ENCODE results near the gene HDAC4.

The HDAC4 gene

DNA sequence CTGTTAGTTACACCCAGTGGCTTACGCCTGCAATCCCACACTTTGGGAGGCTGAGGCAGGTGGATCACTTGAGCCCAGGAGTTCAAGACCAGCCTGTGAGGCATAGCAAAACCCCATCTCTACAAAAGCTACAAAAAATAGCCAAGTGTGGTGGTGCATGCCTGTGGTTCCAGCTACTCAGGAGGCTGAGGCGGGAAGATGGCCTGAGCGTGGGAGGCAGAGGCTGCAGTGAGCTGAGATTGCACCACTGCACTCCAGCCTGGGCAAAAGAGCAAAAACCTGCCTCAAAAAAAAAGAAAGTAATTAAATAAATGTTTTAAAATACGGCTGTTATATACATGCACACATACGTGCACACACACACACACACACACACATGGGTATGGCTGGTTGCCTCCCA lies 194.8 kb downstream of the HDAC4 start:
- ATAC-seq (ENCODE audit: low read depth): no peak
- DNase-seq (ENCODE audit: low spot score in 2 of 2): no peak
- H3K27ac Mint-ChIP-seq: no peak overlapping the region

DNA sequence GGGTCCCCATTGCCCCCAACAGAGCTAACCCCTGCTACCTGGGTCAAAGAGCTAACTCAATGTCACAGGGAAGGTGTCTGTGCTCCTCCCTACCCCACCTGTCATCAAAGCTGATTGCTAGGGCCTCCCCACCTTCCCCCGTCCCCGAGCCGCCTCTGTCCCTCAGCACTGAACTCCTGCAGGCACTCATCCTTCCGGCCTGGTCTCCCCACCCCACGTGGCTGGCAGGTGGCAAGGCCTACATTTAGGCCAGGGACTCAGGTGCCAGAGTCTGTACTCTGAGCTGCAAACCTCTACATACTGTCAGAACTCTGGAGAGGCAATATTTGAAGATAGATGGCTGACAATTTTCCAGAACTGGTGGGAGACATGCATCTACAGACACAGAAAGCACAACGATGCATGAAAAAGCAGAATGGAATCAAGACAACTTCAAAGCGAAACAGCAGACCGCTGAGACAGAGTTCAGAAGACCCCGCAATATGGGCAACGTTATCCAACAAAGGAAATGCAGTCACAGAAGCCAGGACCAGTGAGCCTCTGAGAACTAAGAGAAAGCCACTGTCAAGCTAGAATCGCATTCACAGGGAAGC lies 195.8 kb downstream of the HDAC4 start:
- Mint-ChIP-seq H3K9me3 (no peaks in the 10 kb centered on the region), H3K4me3 (no peak overlapping the region), H3K4me1 (peaks cover 7% of the 10 kb centered on the region), H3K36me3 (peaks cover 4% of the 10 kb centered on the region), H3K27me3 (no peaks in the 10 kb centered on the region), H3K27ac (no peak overlapping the region)
- ATAC-seq (ENCODE audit: low read depth) (no peak), DNase-seq (ENCODE audit: low spot score in 2 of 2) (no peak)

More for the DNA sequence above, 194.8 kb downstream of the HDAC4 start:
- H3K4me3 Mint-ChIP-seq: no peak overlapping the region
- H3K27me3 Mint-ChIP-seq: no peaks in the 10 kb centered on the region
- H3K4me1 Mint-ChIP-seq: peaks cover 7% of the 10 kb centered on the region
- no peaks in the 10 kb centered on the region for H3K9me3 Mint-ChIP-seq
- peaks cover 3% of the 10 kb centered on the region for H3K36me3 Mint-ChIP-seq

DNA sequence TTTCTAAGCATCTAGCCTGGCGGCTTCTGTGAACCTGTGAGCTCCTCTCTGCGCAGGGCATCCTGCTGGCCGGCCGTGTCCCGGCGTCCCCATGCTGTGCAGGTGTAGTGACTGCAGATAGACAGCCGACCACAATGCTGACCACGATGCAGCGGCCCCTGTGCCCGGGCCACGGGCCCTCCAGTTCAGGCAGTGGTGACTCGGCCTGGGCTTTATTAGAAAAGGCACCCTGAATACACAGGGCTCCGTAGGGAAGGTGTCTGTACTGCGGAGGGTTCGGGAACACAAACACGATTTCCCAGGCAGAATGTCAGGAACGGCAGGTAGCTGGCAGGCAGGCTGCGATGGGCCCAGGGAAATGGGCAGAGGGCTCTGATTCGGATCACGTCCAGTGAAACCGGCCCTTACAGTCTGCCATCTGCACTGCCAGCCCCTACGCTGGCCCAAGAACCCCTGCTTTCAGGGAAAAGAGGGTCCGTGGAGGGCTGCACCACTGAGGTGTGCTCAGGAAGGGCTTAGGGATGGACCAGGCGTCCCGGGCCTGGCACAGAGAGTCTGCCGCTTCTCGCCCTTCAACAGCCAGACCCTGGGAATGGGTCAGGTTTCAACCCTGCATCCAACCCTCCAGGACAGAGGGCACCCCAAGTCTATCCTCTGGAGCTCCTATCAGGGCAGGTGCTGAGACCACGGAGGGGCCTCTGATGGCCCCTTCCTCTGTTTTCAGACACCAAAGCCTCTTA lies 196.5 kb downstream of the HDAC4 start:
- no peaks in the 10 kb centered on the region for H3K9me3 Mint-ChIP-seq
- no peak overlapping the region for H3K27ac Mint-ChIP-seq
- peaks cover 4% of the 10 kb centered on the region for H3K36me3 Mint-ChIP-seq
- peaks cover 7% of the 10 kb centered on the region for H3K4me1 Mint-ChIP-seq
- no peak for DNase-seq (ENCODE audit: low spot score in 2 of 2)
- no peaks in the 10 kb centered on the region for H3K27me3 Mint-ChIP-seq
- H3K4me3 Mint-ChIP-seq: no peak overlapping the region
- no peak for ATAC-seq (ENCODE audit: low read depth)

DNA sequence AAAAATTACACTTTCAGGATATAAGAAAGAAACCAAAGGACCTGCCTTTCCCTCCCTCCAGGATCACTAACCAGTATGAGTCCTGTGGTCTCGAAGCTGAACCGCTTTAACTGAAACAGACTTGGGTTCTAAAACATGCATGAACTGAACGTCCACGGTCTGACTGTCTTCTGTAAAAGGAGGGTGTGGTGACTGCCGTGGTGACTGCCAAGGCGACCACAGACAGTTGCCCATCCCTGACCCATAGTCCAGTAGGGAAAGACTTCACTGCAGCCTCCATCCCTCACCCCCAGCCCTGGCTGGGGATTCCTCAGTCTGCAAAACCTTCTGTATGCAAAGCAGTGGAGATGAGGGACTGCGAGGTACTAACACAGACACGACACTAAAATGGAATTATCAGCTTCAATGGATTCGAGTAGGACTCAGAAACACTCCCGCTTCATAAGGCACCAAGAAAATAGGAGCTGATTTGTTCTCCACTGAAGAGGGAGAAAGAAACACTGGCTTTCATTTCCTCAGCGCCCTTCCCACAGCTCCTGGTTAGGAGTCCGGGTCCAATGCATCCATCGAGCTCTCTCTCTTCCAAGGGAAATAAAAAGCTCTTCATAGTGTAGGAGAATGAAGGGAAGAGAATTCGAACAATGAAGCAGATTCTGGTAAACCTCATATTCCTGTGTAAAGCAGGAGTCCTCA lies 197.2 kb downstream of the HDAC4 start:
- DNase-seq (ENCODE audit: low spot score in 2 of 2) (no peak), ATAC-seq (ENCODE audit: low read depth) (no peak)
- Mint-ChIP-seq H3K4me1 (peaks cover 7% of the 10 kb centered on the region), H3K27me3 (no peaks in the 10 kb centered on the region), H3K9me3 (no peaks in the 10 kb centered on the region), H3K4me3 (no peak overlapping the region), H3K27ac (no peak overlapping the region), H3K36me3 (peaks cover 4% of the 10 kb centered on the region)

DNA sequence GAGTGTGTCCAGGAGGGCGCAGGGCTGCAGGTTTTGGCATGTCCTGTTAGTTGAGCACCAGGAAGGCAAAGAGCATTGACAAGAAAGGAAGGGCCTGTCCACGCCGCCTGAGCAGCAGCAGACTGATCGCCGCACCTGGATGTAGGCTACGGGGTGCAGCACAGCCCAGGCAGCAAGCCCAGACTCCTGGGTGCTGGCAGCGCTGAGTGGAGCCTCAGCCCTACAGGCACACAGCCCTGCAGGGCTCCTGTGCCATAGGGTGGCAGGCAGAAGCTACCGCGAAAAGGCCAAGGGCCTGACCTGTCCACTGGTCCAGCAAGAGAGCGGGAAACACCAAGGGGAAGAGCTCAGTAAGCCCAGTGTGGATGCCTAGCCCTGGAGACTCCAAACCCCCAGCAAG lies 198.0 kb downstream of the HDAC4 start:
- ATAC-seq (ENCODE audit: low read depth) (no peak), DNase-seq (ENCODE audit: low spot score in 2 of 2) (no peak)

DNA sequence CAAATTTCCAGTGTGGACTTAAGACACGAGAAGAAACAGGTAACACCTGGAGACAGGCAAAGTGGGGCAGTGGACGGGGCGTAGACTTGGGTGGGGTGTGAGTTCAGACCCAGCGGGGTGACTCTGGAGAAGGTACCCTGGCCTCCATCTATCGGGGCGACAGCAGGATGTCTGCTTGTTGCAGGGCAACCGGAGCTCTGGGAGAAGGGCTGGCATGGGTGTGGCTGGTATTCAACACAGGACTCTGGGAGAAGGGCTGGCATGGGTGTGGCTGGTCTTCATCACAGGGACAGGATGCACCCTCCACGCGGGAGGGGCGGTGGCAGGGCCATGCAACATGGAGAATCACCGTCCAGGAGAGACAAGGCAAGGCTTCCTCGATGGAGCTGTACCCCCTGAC lies 198.5 kb downstream of the HDAC4 start:
- H3K27me3 Mint-ChIP-seq: no peaks in the 10 kb centered on the region
- no peak overlapping the region for H3K4me3 Mint-ChIP-seq
- H3K9me3 Mint-ChIP-seq: no peaks in the 10 kb centered on the region
- H3K36me3 Mint-ChIP-seq: peaks cover 11% of the 10 kb centered on the region
- no peak for DNase-seq (ENCODE audit: low spot score in 2 of 2)
- peaks cover 7% of the 10 kb centered on the region for H3K4me1 Mint-ChIP-seq
- no peak overlapping the region for H3K27ac Mint-ChIP-seq
- no peak for ATAC-seq (ENCODE audit: low read depth)

More for the DNA sequence above, 198.0 kb downstream of the HDAC4 start:
- Mint-ChIP-seq H3K9me3 (no peaks in the 10 kb centered on the region), H3K36me3 (peaks cover 7% of the 10 kb centered on the region), H3K4me1 (peaks cover 7% of the 10 kb centered on the region), H3K4me3 (no peak overlapping the region), H3K27me3 (no peaks in the 10 kb centered on the region), H3K27ac (no peak overlapping the region)

DNA sequence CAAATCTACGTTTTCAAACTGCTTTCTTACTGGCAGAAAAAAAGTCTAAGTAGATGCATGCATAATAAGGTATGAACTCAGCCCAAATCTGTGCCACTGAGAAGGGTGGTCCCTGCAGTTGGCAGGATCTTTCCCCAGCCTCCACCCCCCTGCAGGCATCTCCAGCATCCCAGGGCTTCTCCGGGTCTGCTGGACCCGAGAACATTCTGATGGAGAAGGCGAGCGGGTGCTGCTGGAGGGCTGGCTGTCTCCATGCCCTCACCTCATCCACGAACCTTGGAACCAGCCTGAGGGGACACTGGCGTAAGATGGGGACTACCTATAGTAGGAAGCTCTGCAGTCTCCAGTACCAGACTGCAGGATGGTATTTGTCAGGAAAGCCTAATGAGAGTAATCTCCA lies 198.9 kb downstream of the HDAC4 start:
- no peak overlapping the region for H3K27ac Mint-ChIP-seq

DNA sequence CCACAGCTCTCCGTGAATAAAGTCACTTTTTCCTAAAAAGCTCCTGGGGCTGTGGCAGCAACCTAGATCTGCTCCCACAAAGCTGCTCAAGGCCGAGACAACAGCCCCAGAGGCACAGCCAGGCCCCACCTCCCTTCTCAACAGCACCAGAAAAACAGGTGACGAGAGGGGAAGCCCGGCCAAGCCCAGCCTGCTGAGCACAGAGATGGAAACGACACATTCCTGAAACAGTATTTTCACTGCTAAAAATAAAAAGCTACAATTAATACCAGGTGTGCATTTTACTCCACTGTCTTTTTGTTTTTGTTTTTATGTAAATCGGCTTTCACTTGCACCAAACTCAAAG lies 199.3 kb downstream of the HDAC4 start:
- Mint-ChIP-seq H3K27me3 (no peaks in the 10 kb centered on the region), H3K27ac (no peak overlapping the region), H3K36me3 (peaks cover 14% of the 10 kb centered on the region), H3K4me1 (peaks cover 7% of the 10 kb centered on the region), H3K4me3 (no peak overlapping the region), H3K9me3 (no peaks in the 10 kb centered on the region)
- ATAC-seq (ENCODE audit: low read depth) (no peak), DNase-seq (ENCODE audit: low spot score in 2 of 2) (no peak)

More for the DNA sequence above, 198.9 kb downstream of the HDAC4 start:
- Mint-ChIP-seq H3K4me3 (no peak overlapping the region), H3K36me3 (peaks cover 13% of the 10 kb centered on the region), H3K27me3 (no peaks in the 10 kb centered on the region), H3K4me1 (peaks cover 7% of the 10 kb centered on the region), H3K9me3 (no peaks in the 10 kb centered on the region)
- DNase-seq (ENCODE audit: low spot score in 2 of 2) (no peak), ATAC-seq (ENCODE audit: low read depth) (no peak)

DNA sequence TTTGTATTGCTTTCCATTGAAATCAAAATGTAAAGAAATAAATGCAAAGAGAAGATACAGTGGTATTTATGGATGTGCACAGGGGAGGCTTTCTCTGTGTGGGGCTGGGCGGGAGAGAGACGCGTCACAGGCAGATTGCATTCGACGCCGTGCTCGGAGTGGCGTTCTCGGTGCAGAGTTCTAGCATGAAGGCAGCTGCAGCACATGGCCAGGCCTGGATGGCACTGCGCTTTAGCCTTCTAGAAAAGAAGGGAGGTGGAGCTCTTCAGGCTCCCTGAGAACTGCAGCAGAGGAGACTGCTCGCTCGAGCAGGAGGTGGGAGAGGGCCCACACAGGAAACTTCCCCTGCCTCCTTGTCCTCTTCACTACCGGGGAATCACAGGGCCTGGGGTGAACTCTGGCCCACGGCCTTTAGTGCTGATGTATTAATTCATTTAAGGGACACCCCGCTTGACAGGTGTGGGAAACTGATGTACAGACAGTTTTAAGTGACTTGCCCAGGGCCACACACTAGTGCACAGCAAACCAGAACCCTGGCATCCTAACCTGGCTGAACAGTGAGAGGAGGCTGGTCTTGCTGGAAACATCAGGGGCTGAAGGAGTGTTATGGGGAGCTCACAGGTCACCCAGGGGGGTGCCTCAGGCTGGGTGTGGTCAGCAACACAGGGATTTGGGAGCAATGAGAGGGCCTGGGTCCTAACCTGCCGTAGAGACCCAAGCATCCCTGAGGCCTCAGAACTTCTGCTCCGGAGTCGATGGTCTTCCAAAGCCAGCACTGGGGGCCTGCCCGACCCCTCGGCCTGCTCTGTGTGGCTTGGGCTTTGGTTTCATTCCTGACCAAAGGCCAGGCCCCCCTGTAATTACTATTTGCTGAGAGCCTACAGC lies 199.9 kb downstream of the HDAC4 start:
- Mint-ChIP-seq H3K36me3 (peaks cover 17% of the 10 kb centered on the region), H3K4me3 (no peak overlapping the region), H3K9me3 (no peaks in the 10 kb centered on the region), H3K27me3 (no peaks in the 10 kb centered on the region), H3K27ac (no peak overlapping the region), H3K4me1 (peaks cover 7% of the 10 kb centered on the region)
- DNase-seq (ENCODE audit: low spot score in 2 of 2) (no peak), ATAC-seq (ENCODE audit: low read depth) (no peak)

DNA sequence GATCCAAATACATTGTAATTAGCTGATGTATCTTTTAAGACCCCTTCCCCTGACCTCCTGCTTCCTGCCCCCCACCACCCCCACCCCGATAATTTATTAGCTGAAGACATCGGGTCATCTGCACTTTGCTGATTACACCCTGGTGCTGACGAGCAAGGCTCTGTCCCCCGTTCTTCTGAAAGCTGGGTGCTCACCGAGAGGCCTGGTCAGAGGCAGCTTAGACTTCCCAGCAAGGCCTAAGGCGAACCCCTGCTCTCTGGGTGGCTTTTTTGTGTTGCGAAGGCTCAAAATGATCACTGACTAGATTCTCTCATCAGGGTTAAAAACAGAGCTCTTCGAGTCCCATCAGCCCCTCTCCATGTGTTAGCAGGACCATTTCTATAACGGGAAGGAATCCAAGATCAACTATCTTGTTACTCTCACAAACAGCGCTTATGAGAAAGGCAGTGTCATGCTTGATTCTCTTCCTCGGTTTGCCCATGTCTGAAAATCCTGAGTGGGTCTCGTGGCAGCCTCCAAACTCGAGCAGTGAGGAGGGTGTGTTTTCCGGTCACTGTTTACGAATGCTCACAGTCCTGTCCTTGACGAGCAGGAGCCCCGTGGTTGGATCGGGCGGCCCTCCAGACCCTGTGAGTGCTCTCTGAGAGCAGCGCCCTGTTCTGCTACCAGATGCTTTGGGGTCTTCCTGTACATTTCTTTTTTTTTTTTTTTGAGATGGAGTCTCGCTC lies 201.6 kb downstream of the HDAC4 start:
- H3K9me3 Mint-ChIP-seq: no peaks in the 10 kb centered on the region
- H3K27me3 Mint-ChIP-seq: no peaks in the 10 kb centered on the region
- H3K4me1 Mint-ChIP-seq: no peaks in the 10 kb centered on the region
- H3K36me3 Mint-ChIP-seq: peaks cover 16% of the 10 kb centered on the region
- H3K27ac Mint-ChIP-seq: no peak overlapping the region
- ATAC-seq (ENCODE audit: low read depth): no peak
- no peak for DNase-seq (ENCODE audit: low spot score in 2 of 2)
- no peak overlapping the region for H3K4me3 Mint-ChIP-seq

DNA sequence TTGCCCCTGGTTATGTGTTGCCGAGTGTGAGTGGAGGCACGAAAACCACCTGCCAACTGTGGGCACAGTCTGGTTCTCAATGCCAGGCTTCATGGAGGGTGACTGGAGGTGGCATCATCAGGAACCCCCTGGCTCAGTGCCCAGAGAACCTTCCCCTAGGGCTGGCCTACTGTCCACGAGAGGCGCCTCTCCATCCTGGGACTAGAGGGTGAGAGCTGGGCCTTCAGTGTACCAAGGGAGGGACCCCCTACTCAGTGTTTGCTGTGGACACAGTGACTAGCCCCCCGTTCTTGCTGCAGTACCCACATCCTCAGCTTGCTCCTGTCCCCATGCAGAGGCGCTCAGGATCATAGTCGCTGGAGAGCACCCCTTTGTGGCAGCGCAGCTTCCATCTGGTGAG lies 202.6 kb downstream of the HDAC4 start:
- H3K27ac Mint-ChIP-seq: no peak overlapping the region
- H3K36me3 Mint-ChIP-seq: peaks cover 16% of the 10 kb centered on the region
- ATAC-seq (ENCODE audit: low read depth) (no peak), DNase-seq (ENCODE audit: low spot score in 2 of 2) (no peak)
- H3K27me3 Mint-ChIP-seq: no peaks in the 10 kb centered on the region
- H3K9me3 Mint-ChIP-seq: no peaks in the 10 kb centered on the region
- H3K4me1 Mint-ChIP-seq: no peaks in the 10 kb centered on the region
- no peak overlapping the region for H3K4me3 Mint-ChIP-seq

DNA sequence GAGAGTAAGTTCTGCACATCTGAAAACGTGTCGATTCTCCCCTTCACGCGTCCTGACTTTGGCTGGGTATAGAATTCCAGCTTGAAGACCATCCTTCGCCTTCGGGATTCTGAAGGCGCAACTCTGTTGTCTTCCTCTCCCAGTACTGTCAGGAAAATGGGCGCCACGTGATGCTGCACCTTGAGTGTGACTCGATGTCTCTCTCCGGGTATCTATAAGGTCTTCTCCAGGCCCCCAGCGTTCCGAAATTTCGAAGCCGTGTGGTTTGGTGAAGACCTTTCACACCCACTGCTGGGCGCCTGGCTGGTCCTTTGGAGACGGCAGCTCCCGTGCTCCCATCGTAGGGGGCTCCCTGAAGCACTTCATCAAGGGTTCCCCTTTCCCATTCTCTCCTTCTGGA lies 203.7 kb downstream of the HDAC4 start:
- no peak overlapping the region for H3K27ac Mint-ChIP-seq

DNA sequence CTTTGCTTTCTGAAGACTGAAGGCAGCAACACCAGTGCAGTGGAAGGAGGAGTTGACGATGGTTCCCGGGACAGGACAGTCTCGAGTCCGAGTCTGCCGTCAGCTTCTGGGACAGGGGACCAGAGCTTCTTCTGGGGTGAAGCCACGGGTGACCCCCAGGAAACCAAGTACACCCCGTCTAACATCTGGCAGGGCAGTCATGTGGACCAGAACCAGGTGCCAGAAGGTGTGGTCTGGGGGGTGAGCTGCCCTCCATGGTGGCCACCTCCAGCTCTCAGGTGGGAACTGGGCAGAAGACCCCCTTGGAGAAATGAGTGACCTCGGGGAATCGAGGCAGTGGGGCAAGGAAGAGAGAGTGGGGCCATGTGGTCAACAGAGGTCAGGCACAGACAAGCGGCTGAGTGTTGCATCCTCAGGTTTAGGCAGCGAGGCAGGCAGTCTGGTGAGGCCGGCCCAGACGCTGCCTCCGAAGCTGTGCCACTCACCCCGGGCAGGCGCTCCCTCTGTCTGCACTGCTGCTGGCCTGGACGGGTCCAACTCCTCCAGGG lies 204.3 kb downstream of the HDAC4 start:
- ATAC-seq (ENCODE audit: low read depth) (no peak), DNase-seq (ENCODE audit: low spot score in 2 of 2) (no peak)
- no peaks in the 10 kb centered on the region for H3K9me3 Mint-ChIP-seq
- peaks cover 16% of the 10 kb centered on the region for H3K36me3 Mint-ChIP-seq
- H3K4me3 Mint-ChIP-seq: no peak overlapping the region
- H3K27ac Mint-ChIP-seq: no peak overlapping the region
- no peaks in the 10 kb centered on the region for H3K27me3 Mint-ChIP-seq
- no peaks in the 10 kb centered on the region for H3K4me1 Mint-ChIP-seq

More for the DNA sequence above, 203.7 kb downstream of the HDAC4 start:
- H3K9me3 Mint-ChIP-seq: no peaks in the 10 kb centered on the region
- no peaks in the 10 kb centered on the region for H3K4me1 Mint-ChIP-seq
- peaks cover 16% of the 10 kb centered on the region for H3K36me3 Mint-ChIP-seq
- no peak for ATAC-seq (ENCODE audit: low read depth)
- no peak overlapping the region for H3K4me3 Mint-ChIP-seq
- no peak for DNase-seq (ENCODE audit: low spot score in 2 of 2)
- no peaks in the 10 kb centered on the region for H3K27me3 Mint-ChIP-seq

All from memory B cell (primary cell).